HL-60 (cell line): ENCODE results near the gene SOBP.

Experiments used
- CTCF ChIP-seq: IDR thresholded peaks from one replicate; pipeline ENCODE4 v1.5.1; 2011; ENCODE audit warnings: low read length, control low read depth, inconsistent platforms; ENCODE audit not compliant: insufficient read depth
- GABPA ChIP-seq: IDR thresholded peaks from 2 replicates; pipeline ENCODE4 v1.6.1; 2012; ENCODE audit warnings: low read depth
- POLR2AphosphoS5 ChIP-seq: IDR thresholded peaks from 2 replicates; pipeline ENCODE4 v1.6.1; 2012; ENCODE audit warnings: low read depth
- TF ChIP-seq, protein P1 (sequence below): IDR thresholded peaks from 2 replicates; pipeline ENCODE4 v1.6.1; 2012; ENCODE audit warnings: low read depth; ENCODE audit not compliant: insufficient replicate concordance

GRCh38 chr6:107571354-107571753 lies 81.4 kb downstream of the SOBP start:
- TF ChIP-seq CTCF (no peak), POLR2AphosphoS5 (no peak), GABPA (no peak)
- TF ChIP-seq, protein P1, sequence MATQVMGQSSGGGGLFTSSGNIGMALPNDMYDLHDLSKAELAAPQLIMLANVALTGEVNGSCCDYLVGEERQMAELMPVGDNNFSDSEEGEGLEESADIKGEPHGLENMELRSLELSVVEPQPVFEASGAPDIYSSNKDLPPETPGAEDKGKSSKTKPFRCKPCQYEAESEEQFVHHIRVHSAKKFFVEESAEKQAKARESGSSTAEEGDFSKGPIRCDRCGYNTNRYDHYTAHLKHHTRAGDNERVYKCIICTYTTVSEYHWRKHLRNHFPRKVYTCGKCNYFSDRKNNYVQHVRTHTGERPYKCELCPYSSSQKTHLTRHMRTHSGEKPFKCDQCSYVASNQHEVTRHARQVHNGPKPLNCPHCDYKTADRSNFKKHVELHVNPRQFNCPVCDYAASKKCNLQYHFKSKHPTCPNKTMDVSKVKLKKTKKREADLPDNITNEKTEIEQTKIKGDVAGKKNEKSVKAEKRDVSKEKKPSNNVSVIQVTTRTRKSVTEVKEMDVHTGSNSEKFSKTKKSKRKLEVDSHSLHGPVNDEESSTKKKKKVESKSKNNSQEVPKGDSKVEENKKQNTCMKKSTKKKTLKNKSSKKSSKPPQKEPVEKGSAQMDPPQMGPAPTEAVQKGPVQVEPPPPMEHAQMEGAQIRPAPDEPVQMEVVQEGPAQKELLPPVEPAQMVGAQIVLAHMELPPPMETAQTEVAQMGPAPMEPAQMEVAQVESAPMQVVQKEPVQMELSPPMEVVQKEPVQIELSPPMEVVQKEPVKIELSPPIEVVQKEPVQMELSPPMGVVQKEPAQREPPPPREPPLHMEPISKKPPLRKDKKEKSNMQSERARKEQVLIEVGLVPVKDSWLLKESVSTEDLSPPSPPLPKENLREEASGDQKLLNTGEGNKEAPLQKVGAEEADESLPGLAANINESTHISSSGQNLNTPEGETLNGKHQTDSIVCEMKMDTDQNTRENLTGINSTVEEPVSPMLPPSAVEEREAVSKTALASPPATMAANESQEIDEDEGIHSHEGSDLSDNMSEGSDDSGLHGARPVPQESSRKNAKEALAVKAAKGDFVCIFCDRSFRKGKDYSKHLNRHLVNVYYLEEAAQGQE = no peak
